ENCODE results near the gene GALNT13. TPM values are rescaled to one million over a fixed set of nuclear protein-coding genes. Genes with fewer than 3 reads are reported as not detected.

GALNT13 gene
- total RNA-seq, 1 donor from 2014 or later, result under 0.01 TPM

DNA sequence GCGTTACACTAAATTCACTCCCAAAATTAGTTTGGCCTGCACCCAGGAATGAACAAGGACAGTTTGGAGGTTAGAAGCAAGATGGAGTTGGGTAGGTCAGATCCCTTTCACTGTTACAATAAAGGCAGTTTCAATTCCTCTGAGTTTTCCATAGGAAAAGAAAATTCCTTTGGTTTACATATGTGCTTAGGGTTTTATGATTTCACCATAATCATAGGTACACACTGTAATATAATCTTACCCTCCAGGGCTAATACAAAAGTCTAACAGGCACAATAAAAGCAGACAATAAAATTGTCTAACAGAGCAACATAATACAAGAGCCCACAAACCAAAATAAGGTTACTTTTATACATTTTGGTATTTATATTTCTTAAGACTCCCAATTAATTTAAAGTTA, 435.3 kb downstream of the GALNT13 start:
- Histone ChIP-seq H3K27me3 (ENCODE audit: control insufficient read depth in 3 of 3, insufficient read depth in 3 of 3, low read length in 3 of 3) (no peaks in the 10 kb centered on the region), H3K36me3 (ENCODE audit: control insufficient read depth in 3 of 3, insufficient read depth in 3 of 3, low read length in 3 of 3) (no peaks in the 10 kb centered on the region), H3K27ac (ENCODE audit: low read depth, low read length) (no peak overlapping the region), H3K4me3 (ENCODE audit: low read length in 3 of 3) (no peak overlapping the region), H3K9me3 (ENCODE audit: control insufficient read depth in 3 of 3, low read length in 3 of 3) (no peaks in the 10 kb centered on the region), H3K9ac (ENCODE audit: low read depth in 1 of 3, low read length in 3 of 3) (no peak overlapping the region), H3K4me1 (ENCODE audit: control insufficient read depth in 3 of 3, insufficient read depth in 3 of 3, low read length in 3 of 3) (no peaks in the 10 kb centered on the region)

DNA sequence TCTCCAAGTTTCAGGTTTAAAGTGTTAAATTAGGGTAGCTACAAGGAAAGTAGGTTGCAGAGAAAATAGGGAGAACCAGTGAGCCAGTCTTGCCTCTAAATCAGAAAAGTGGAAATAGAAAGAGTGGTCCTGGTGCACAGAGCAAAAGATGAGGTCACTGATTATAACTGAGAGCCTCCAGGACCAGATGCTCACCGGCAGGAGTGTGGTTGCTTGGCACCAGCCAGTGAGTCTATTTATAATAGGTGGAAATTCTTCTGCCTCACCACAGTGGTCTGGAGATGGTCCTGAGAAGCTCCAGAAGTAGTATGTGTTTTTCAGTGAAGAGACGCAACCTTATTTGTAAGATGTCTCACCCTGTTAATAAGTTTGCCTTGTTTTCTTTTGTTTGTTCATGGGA, 452.9 kb downstream of the GALNT13 start:
- Histone ChIP-seq H3K9ac (ENCODE audit: low read depth in 1 of 3, low read length in 3 of 3) (no peak overlapping the region), H3K36me3 (ENCODE audit: control insufficient read depth in 3 of 3, insufficient read depth in 3 of 3, low read length in 3 of 3) (no peaks in the 10 kb centered on the region), H3K27me3 (ENCODE audit: control insufficient read depth in 3 of 3, insufficient read depth in 3 of 3, low read length in 3 of 3) (no peaks in the 10 kb centered on the region)

DNA sequence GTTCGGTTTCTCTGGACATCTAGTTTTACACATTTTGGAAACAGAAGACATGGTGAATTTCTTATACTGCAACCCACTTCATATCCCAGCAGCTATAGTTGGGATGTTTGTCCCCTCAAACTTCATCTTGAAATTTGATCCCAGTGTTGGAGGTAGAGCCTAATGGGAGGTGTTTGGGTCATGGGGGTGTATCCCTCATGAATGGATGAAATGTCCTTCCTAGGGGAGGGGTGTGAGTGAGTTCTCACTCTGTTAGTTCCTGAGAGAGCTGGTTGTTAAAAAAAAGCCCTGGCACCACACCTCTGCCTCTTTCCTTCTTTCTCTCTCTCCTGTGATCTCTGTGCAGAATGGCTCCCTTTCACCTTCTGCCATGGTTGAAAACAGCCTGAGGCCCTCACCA, 457.8 kb downstream of the GALNT13 start:
- Histone ChIP-seq H3K27me3 (ENCODE audit: control insufficient read depth in 3 of 3, insufficient read depth in 3 of 3, low read length in 3 of 3) (no peaks in the 10 kb centered on the region), H3K27ac (ENCODE audit: low read depth, low read length) (no peak overlapping the region), H3K4me3 (ENCODE audit: low read length in 3 of 3) (no peak overlapping the region), H3K4me1 (ENCODE audit: control insufficient read depth in 3 of 3, insufficient read depth in 3 of 3, low read length in 3 of 3) (no peaks in the 10 kb centered on the region), H3K9me3 (ENCODE audit: control insufficient read depth in 3 of 3, low read length in 3 of 3) (no peaks in the 10 kb centered on the region), H3K36me3 (ENCODE audit: control insufficient read depth in 3 of 3, insufficient read depth in 3 of 3, low read length in 3 of 3) (no peaks in the 10 kb centered on the region), H3K9ac (ENCODE audit: low read depth in 1 of 3, low read length in 3 of 3) (no peak overlapping the region)

More for the DNA sequence above, 452.9 kb downstream of the GALNT13 start:
- no peak overlapping the region for H3K27ac ChIP-seq (ENCODE audit: low read depth, low read length)
- no peaks in the 10 kb centered on the region for H3K9me3 ChIP-seq (ENCODE audit: control insufficient read depth in 3 of 3, low read length in 3 of 3)
- no peaks in the 10 kb centered on the region for H3K4me1 ChIP-seq (ENCODE audit: control insufficient read depth in 3 of 3, insufficient read depth in 3 of 3, low read length in 3 of 3)
- no peak overlapping the region for H3K4me3 ChIP-seq (ENCODE audit: low read length in 3 of 3)

DNA sequence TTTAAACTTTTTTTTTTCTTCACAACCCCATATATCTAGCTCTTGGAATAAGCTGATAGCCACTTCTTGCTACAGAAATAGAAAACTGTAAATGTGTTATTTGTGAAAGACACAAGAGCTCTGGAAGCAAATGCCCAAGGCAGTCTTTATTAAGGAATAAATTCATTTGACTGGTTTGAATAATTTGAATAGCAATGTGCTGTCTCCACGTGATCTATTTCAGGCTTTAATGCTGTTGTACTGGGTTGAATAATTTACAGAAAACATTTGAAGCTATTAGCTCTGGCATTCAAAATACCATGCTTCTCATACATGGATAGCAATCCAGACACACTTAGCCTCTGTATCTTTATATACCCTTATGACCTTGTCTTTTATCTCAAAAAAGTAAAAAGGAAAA, 460.1 kb downstream of the GALNT13 start:
- no peak overlapping the region for H3K4me3 ChIP-seq (ENCODE audit: low read length in 3 of 3)
- H3K27me3 ChIP-seq (ENCODE audit: control insufficient read depth in 3 of 3, insufficient read depth in 3 of 3, low read length in 3 of 3), result no peaks in the 10 kb centered on the region
- H3K9me3 ChIP-seq (ENCODE audit: control insufficient read depth in 3 of 3, low read length in 3 of 3), result no peaks in the 10 kb centered on the region
- H3K4me1 ChIP-seq (ENCODE audit: control insufficient read depth in 3 of 3, insufficient read depth in 3 of 3, low read length in 3 of 3), result no peaks in the 10 kb centered on the region
- no peak overlapping the region for H3K27ac ChIP-seq (ENCODE audit: low read depth, low read length)
- H3K36me3 ChIP-seq (ENCODE audit: control insufficient read depth in 3 of 3, insufficient read depth in 3 of 3, low read length in 3 of 3), result no peaks in the 10 kb centered on the region
- H3K9ac ChIP-seq (ENCODE audit: low read depth in 1 of 3, low read length in 3 of 3), result no peak overlapping the region

DNA sequence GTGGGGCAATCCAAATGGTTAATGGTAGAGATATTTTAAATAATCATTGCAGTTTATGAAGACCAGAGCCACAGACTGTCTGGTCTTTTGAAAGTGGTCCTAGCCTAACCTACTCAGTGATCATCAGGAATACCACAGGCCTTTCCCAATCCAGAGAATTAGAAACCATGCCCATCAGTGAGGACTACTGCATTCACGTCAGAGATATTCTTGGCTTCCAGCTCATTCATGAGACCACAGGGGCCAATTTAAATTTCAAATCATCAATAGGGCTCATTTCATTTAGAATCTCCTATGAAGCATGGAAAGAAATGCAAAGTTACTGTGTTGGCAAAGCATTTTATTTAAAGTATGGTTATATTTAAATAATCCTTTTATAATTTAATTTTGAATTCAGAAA, 464.5 kb downstream of the GALNT13 start:
- Histone ChIP-seq H3K27ac (ENCODE audit: low read depth, low read length) (no peak overlapping the region), H3K9me3 (ENCODE audit: control insufficient read depth in 3 of 3, low read length in 3 of 3) (no peaks in the 10 kb centered on the region), H3K36me3 (ENCODE audit: control insufficient read depth in 3 of 3, insufficient read depth in 3 of 3, low read length in 3 of 3) (no peaks in the 10 kb centered on the region), H3K9ac (ENCODE audit: low read depth in 1 of 3, low read length in 3 of 3) (no peak overlapping the region), H3K27me3 (ENCODE audit: control insufficient read depth in 3 of 3, insufficient read depth in 3 of 3, low read length in 3 of 3) (no peaks in the 10 kb centered on the region), H3K4me3 (ENCODE audit: low read length in 3 of 3) (no peak overlapping the region), H3K4me1 (ENCODE audit: control insufficient read depth in 3 of 3, insufficient read depth in 3 of 3, low read length in 3 of 3) (no peaks in the 10 kb centered on the region)

DNA sequence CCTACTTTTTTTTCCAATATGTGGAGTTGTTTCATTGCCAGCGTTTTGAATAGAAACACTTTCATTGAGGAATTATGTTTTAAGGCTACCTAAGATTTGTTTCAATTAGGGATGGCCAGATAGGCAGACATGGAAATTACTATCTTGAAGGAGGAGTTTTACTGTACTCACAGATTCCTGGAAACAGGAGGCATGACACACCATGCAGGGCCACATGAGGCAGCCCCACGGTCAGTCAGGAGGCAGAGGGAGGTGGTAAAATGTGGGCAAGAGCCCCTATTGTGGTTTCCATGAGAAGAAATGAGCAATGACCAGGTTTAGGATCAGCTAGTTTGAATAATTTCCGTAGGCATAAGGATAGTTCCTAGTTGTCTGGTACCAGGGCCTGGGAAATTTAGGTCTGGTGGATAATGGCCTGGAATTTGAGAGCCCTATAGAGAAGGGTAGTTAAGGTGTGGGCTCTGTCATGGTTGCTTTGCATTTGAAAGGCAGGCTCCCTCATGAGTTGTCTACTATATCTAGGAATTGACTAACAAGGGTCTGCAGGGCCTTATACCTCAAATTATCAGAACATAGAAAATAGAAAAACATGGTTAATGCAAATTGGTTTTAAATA, 466.7 kb downstream of the GALNT13 start:
- Histone ChIP-seq H3K9ac (ENCODE audit: low read depth in 1 of 3, low read length in 3 of 3) (no peak overlapping the region), H3K27ac (ENCODE audit: low read depth, low read length) (no peak overlapping the region), H3K36me3 (ENCODE audit: control insufficient read depth in 3 of 3, insufficient read depth in 3 of 3, low read length in 3 of 3) (no peaks in the 10 kb centered on the region), H3K4me3 (ENCODE audit: low read length in 3 of 3) (no peak overlapping the region), H3K9me3 (ENCODE audit: control insufficient read depth in 3 of 3, low read length in 3 of 3) (no peaks in the 10 kb centered on the region), H3K27me3 (ENCODE audit: control insufficient read depth in 3 of 3, insufficient read depth in 3 of 3, low read length in 3 of 3) (no peaks in the 10 kb centered on the region), H3K4me1 (ENCODE audit: control insufficient read depth in 3 of 3, insufficient read depth in 3 of 3, low read length in 3 of 3) (no peaks in the 10 kb centered on the region)

DNA sequence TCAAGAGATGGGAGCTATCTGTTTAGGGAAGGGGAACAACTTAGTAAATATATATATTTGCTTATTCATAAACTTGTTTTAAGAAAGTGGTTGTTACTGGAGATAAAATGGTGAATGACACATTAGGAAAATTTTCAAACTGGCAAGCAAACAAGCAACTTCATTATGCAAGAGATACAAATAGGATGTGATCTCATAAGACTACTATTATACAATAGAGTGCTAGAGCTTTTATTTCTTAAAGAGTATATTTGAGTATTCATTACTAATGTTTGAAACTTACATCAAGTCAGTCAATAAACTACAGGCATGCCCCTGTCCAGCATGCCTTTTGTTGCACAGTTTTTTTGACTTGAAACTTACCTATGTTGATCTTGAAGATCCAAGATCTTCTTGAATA, 471.6 kb downstream of the GALNT13 start:
- Histone ChIP-seq H3K27me3 (ENCODE audit: control insufficient read depth in 3 of 3, insufficient read depth in 3 of 3, low read length in 3 of 3) (no peaks in the 10 kb centered on the region), H3K27ac (ENCODE audit: low read depth, low read length) (no peak overlapping the region), H3K9me3 (ENCODE audit: control insufficient read depth in 3 of 3, low read length in 3 of 3) (no peaks in the 10 kb centered on the region), H3K4me1 (ENCODE audit: control insufficient read depth in 3 of 3, insufficient read depth in 3 of 3, low read length in 3 of 3) (no peaks in the 10 kb centered on the region), H3K4me3 (ENCODE audit: low read length in 3 of 3) (no peak overlapping the region), H3K9ac (ENCODE audit: low read depth in 1 of 3, low read length in 3 of 3) (no peak overlapping the region), H3K36me3 (ENCODE audit: control insufficient read depth in 3 of 3, insufficient read depth in 3 of 3, low read length in 3 of 3) (no peaks in the 10 kb centered on the region)

DNA sequence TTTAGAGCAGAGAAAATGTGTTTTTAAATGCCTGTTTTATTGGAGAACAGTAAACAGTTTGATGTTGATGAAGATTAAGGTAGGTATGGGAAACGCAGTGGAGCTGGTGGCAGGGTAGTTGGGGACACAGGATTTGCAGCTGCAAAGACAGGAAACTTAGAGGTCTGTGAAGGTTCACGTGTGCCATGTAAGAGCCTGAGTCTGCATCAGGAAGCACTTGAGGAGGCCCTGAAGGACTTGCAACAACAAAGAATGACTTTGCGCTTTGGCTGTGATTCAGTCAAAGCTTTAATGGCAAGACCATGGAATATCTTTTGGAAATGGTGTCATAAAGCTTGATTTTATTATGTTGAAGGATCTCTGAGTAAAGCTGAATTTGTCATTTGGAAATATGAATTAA, 479.2 kb downstream of the GALNT13 start:
- no peaks in the 10 kb centered on the region for H3K36me3 ChIP-seq (ENCODE audit: control insufficient read depth in 3 of 3, insufficient read depth in 3 of 3, low read length in 3 of 3)
- no peak overlapping the region for H3K9ac ChIP-seq (ENCODE audit: low read depth in 1 of 3, low read length in 3 of 3)
- no peaks in the 10 kb centered on the region for H3K9me3 ChIP-seq (ENCODE audit: control insufficient read depth in 3 of 3, low read length in 3 of 3)
- no peaks in the 10 kb centered on the region for H3K27me3 ChIP-seq (ENCODE audit: control insufficient read depth in 3 of 3, insufficient read depth in 3 of 3, low read length in 3 of 3)
- no peak overlapping the region for H3K4me3 ChIP-seq (ENCODE audit: low read length in 3 of 3)
- no peaks in the 10 kb centered on the region for H3K4me1 ChIP-seq (ENCODE audit: control insufficient read depth in 3 of 3, insufficient read depth in 3 of 3, low read length in 3 of 3)
- no peak overlapping the region for H3K27ac ChIP-seq (ENCODE audit: low read depth, low read length)

DNA sequence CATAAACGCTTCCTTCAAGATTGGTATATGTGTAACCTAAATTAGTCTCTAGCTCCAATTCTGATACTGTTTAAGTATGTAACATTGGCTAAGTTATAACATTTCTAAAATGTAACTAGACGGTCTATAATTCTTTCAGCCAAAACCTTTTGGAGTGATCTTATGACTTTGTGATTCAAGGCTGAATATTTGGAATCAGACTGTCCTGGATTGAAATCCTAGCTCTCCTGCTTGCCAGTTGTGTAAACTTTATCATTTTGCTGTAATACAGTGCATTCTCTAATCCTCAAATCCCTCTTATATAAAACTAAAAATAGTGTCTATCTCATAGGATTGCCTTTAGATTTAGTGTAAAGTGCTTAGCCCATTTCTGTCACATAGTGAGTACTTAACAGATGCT, 489.6 kb downstream of the GALNT13 start:
- Histone ChIP-seq H3K9me3 (ENCODE audit: control insufficient read depth in 3 of 3, low read length in 3 of 3) (no peaks in the 10 kb centered on the region), H3K36me3 (ENCODE audit: control insufficient read depth in 3 of 3, insufficient read depth in 3 of 3, low read length in 3 of 3) (no peaks in the 10 kb centered on the region), H3K27me3 (ENCODE audit: control insufficient read depth in 3 of 3, insufficient read depth in 3 of 3, low read length in 3 of 3) (no peaks in the 10 kb centered on the region), H3K4me1 (ENCODE audit: control insufficient read depth in 3 of 3, insufficient read depth in 3 of 3, low read length in 3 of 3) (no peaks in the 10 kb centered on the region), H3K27ac (ENCODE audit: low read depth, low read length) (no peak overlapping the region), H3K4me3 (ENCODE audit: low read length in 3 of 3) (no peak overlapping the region), H3K9ac (ENCODE audit: low read depth in 1 of 3, low read length in 3 of 3) (no peak overlapping the region)

DNA sequence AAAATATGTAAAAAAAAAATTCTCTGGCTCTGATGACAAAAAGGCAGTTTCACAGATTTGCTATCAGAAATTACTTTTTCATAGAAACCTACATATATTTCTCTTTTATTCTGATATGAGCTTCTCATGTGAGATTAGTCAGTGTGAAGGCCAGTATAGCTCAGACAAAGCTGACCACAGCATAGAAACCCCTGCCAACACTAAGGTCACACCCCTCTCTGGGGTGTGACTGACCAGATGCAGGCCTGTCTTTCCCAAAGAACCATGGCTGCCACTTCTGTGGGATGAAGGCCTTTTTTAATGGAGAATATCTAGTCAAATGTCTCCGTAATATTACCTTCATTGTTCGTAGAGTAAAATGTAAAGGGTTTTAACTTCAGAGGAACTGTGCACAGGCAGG, 496.4 kb downstream of the GALNT13 start:
- no peaks in the 10 kb centered on the region for H3K4me1 ChIP-seq (ENCODE audit: control insufficient read depth in 3 of 3, insufficient read depth in 3 of 3, low read length in 3 of 3)
- H3K27me3 ChIP-seq (ENCODE audit: control insufficient read depth in 3 of 3, insufficient read depth in 3 of 3, low read length in 3 of 3), result no peaks in the 10 kb centered on the region
- no peak overlapping the region for H3K9ac ChIP-seq (ENCODE audit: low read depth in 1 of 3, low read length in 3 of 3)
- no peaks in the 10 kb centered on the region for H3K36me3 ChIP-seq (ENCODE audit: control insufficient read depth in 3 of 3, insufficient read depth in 3 of 3, low read length in 3 of 3)
- no peak overlapping the region for H3K4me3 ChIP-seq (ENCODE audit: low read length in 3 of 3)
- no peaks in the 10 kb centered on the region for H3K9me3 ChIP-seq (ENCODE audit: control insufficient read depth in 3 of 3, low read length in 3 of 3)
- H3K27ac ChIP-seq (ENCODE audit: low read depth, low read length), result no peak overlapping the region

DNA sequence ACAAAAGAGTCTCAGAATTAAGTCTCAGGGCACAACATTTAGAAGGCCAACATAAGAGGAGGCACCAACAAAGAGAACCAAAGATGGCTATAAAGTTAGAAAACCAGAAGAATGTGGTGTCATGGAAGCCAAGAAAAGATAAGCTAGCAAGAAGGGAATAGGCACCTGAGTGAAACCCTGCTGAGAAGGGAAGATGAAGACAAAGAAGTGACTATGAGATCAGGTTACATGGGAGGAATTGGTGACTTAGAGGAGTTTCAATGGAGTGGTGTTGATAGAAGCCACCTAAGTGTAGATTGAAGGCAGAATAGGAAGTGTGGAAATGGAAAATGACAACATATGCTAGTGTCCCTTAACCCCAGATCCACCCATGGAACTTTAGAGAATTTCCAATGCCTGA, 499.2 kb downstream of the GALNT13 start:
- H3K4me3 ChIP-seq (ENCODE audit: low read length in 3 of 3), result no peak overlapping the region
- H3K4me1 ChIP-seq (ENCODE audit: control insufficient read depth in 3 of 3, insufficient read depth in 3 of 3, low read length in 3 of 3), result peaks cover 0 to 3% (median 0%) of the 10 kb centered on the region in 3 donors
- H3K27ac ChIP-seq (ENCODE audit: low read depth, low read length), result no peak overlapping the region
- peaks cover 0 to 2% (median 0%) of the 10 kb centered on the region in 3 donors for H3K27me3 ChIP-seq (ENCODE audit: control insufficient read depth in 3 of 3, insufficient read depth in 3 of 3, low read length in 3 of 3)
- no peak overlapping the region for H3K9ac ChIP-seq (ENCODE audit: low read depth in 1 of 3, low read length in 3 of 3)
- H3K9me3 ChIP-seq (ENCODE audit: control insufficient read depth in 3 of 3, low read length in 3 of 3), result no peaks in the 10 kb centered on the region
- H3K36me3 ChIP-seq (ENCODE audit: control insufficient read depth in 3 of 3, insufficient read depth in 3 of 3, low read length in 3 of 3), result no peaks in the 10 kb centered on the region
